Cardiac fibroblast (primary cell): Measurements from ENCODE around the gene CHMP1B.

Experiments
- DNase-seq, 2 donors: peaks; one replicate each; pipeline versions ENCODE4 v3.0.0 to v3.0.0-alpha.2; 2010; ENCODE audit warnings: low read depth in 2 of 2
- H3K4me3 ChIP-seq, 2 donors: replicated peaks in 1 of 2; 1 replicate in 1 of 2; 2 replicates in 1 of 2; pipeline ENCODE4 v1.5.1; 2011; ENCODE audit warnings: low read depth in 2 of 2, low read length in 2 of 2, mild to moderate bottlenecking in 2 of 2, moderate library complexity in 1 of 2
- TF ChIP-seq, protein P1 (sequence below): IDR thresholded peaks from one replicate; pipeline ENCODE4 v1.5.1; 2011; ENCODE audit warnings: low read depth, mild to moderate bottlenecking, low read length, inconsistent platforms

CHMP1B gene

DNA sequence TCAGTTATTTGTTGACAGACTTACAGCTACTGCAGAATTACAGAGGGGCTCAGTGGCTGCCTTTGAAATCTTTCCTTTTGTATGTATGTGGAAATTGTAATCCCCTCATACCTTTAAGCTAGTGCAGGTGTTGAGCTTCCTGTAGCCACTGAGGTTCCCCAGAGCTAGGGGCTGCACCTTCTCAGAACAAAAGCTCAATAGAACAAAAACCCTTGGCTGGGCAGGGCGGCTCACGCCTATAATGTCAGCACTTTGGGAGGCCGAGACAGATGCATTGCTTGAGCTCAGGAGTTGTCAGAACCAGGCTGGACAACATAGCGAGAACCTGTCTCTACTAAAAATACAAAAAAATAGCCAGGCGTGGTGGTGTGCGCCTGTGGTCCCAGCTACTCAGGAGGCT, 41.3 kb upstream of the CHMP1B start:
- H3K4me3 ChIP-seq: no peak overlapping the region
- no peak for DNase-seq
- TF ChIP-seq, protein P1, sequence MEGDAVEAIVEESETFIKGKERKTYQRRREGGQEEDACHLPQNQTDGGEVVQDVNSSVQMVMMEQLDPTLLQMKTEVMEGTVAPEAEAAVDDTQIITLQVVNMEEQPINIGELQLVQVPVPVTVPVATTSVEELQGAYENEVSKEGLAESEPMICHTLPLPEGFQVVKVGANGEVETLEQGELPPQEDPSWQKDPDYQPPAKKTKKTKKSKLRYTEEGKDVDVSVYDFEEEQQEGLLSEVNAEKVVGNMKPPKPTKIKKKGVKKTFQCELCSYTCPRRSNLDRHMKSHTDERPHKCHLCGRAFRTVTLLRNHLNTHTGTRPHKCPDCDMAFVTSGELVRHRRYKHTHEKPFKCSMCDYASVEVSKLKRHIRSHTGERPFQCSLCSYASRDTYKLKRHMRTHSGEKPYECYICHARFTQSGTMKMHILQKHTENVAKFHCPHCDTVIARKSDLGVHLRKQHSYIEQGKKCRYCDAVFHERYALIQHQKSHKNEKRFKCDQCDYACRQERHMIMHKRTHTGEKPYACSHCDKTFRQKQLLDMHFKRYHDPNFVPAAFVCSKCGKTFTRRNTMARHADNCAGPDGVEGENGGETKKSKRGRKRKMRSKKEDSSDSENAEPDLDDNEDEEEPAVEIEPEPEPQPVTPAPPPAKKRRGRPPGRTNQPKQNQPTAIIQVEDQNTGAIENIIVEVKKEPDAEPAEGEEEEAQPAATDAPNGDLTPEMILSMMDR: no peak

GRCh38 chr18:11810379-11810778, 40.8 kb upstream of the CHMP1B start:
- no peak for DNase-seq
- H3K4me3 ChIP-seq: no peak overlapping the region
- TF ChIP-seq, protein P1: no peak

- no peak for DNase-seq
- no peak overlapping the region for H3K4me3 ChIP-seq
- TF ChIP-seq, protein P1: no peak
Observed at GRCh38 chr18:11811009-11811408, 40.2 kb upstream of the CHMP1B start.

DNA sequence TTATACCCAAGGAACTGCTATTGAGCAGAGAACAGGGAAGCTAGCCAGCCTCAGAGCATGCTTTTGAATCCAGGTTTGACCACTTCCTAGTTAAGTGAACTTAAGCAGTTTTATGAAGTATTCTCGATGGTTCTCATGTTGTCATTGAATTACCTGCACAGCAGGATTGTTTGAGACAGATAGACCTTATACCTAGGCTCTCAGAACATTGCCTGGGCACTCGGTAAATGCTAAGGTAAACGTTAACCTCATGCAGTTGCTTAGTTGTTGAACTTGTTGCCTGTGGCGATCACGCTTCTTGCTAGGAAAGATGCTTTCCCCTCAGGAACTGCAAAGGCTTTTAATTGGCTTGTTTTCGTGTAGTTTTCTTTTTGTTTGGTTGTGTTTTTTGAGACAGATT, 34.0 kb upstream of the CHMP1B start:
- TF ChIP-seq, protein P1: no peak
- H3K4me3 ChIP-seq: no peak overlapping the region
- DNase-seq: no peak

DNA sequence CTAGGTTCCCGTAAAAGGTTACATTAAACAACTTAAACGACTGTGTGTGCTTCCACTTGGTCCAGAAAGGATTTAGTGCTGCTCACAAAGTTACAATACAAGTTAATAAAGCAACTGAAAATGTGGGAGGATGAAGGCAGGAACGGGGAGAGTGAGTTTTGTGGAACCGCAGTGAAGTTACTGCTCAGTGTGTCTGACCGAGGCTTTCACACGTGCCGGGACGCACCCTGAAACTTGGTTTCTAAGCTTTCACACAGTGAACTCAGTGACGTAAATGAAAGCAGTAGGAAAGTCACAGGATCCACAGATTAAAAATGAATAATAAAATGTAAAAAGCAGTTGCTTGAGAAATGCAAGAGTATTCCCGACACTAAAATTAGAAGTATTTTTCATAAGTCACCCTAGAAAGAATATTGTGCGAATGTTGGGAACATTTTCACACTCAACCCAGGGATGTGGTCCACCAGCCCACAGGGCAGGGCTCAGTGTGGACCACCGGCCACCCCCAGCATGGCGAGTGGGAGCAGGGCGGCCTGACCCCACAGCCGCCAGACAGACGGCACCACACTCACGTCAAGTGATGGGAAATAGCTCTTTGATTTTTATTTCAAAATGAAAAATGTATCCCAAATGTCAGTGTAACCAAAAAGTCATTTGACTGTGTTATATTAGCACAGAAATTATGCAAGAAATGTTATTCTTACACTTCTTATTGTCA, 32.6 kb upstream of the CHMP1B start:
- no peak overlapping the region for H3K4me3 ChIP-seq
- DNase-seq: no peak
- TF ChIP-seq, protein P1: no peak

DNA sequence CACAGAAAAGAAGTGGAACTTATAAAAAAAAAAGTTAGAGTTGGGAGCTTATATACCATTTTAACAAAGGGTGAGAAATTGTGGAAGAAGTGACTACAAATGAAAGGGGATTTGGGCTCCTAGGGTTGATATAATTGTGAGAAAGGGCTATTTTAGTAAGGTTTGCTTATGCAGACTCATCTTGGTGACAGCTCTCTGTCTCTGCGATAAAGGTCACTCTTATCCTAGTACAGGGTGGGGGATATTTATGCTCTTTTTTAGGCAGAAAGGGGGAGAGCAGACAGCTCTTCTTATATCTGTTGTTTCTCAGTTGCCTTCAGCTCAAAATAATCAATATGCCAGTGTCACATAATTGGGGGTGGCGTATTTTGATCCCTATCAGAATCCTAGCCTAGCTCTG, 31.3 kb upstream of the CHMP1B start:
- no peak overlapping the region for H3K4me3 ChIP-seq
- DNase-seq: no peak
- TF ChIP-seq, protein P1: no peak

GRCh38 chr18:11820697-11821096, 30.5 kb upstream of the CHMP1B start:
- no peak overlapping the region for H3K4me3 ChIP-seq
- TF ChIP-seq, protein P1: no peak
- DNase-seq: no peak
